Peyer's patch (tissue), 4 donors: ENCODE data around the gene HSP90AA1. TPM values are rescaled to one million over a fixed set of nuclear protein-coding genes. Genes with fewer than 3 reads are reported as not detected.

Source experiments
- DNase-seq, 3 donors: peaks; one replicate each; pipeline ENCODE4 v3.0.0-alpha.2; 2017 to 2019
- H3K27ac ChIP-seq, 4 donors: fragments of 200-600 bp; sonication (generic); one replicate each; pipeline ENCODE4 v1.5.1; 2016 to 2019
- H3K27me3 ChIP-seq, 2 donors: fragments of 200-600 bp; sonication (generic); one replicate each; pipeline ENCODE4 v1.5.1; 2019
- H3K36me3 ChIP-seq, 3 donors: fragments of 200-600 bp; sonication (generic); one replicate each; pipeline ENCODE4 v1.5.1; 2016 to 2019
- H3K4me1 ChIP-seq, 4 donors: fragments of 200-600 bp; sonication (generic); one replicate each; pipeline ENCODE4 v1.5.1; 2016 to 2019
- H3K4me3 ChIP-seq, 4 donors: fragments of 200-600 bp; sonication (generic); 1 replicate in 3 of 4; 2 replicates in 1 of 4; pipeline ENCODE4 v1.5.1; 2016 to 2019; ENCODE audit warnings: mild to moderate bottlenecking in 1 of 4
- H3K9me3 ChIP-seq, 4 donors: fragments of 200-600 bp; sonication (generic); one replicate each; pipeline ENCODE4 v1.5.1; 2016 to 2019; ENCODE audit warnings: mild to moderate bottlenecking in 1 of 4
- CTCF ChIP-seq, 6 experiments: fragments of 450-650 bp in 4 of 6; fragments of 200-600 bp in 2 of 6; sonication (generic) in 1 of 6; IDR thresholded peaks; one replicate each; pipeline ENCODE4 v1.5.1; 2017 to 2019; ENCODE audit warnings: antibody characterized with exemption in 6 of 6, mild to moderate bottlenecking in 3 of 6, moderate library complexity in 1 of 6
- POLR2A ChIP-seq, 2 donors: fragments of 450-650 bp; IDR thresholded peaks; one replicate each; pipeline ENCODE4 v1.5.1; 2017; ENCODE audit warnings: antibody characterized with exemption in 2 of 2, mild to moderate bottlenecking in 2 of 2, moderate library complexity in 2 of 2
- total RNA-seq, 4 donors: library from RNA; depleted of rRNA; stranded (reverse); fragments of >200 nt; gene quantifications; one replicate each; pipeline ENCODE4 v1.1.0, GENCODE V29; 2016

The HSP90AA1 gene
- total RNA-seq, 4 donors from 2014 or later: 141 to 550 (median 254) TPM

DNA sequence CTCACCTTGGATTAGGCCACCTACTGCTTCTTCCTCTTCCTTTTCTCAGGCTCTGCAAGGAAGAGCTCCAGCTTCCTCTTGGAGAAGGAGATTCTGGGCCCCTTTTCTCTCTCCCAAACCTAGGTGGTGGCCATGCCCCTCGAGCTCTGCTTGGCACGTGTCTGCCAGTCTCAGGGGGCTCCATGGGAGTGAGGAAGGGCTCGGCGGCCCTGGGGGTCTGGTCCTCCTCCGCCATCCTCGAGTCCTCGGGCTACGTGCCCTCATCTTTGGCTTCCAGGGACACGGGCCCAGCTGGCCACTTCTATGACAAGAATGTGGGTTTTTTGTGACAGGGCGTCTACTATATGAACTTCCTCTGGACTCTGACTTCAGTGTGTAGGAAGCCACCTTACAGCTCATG lies 34.3 kb downstream of the HSP90AA1 start:
- Histone ChIP-seq H3K27me3 (no peaks in the 10 kb centered on the region), H3K4me3 (no peak overlapping the region), H3K4me1 (no peaks in the 10 kb centered on the region), H3K36me3 (peaks cover 0 to 57% (median 0%) of the 10 kb centered on the region in 3 donors), H3K27ac (no peak overlapping the region), H3K9me3 (no peaks in the 10 kb centered on the region)
- no peak for DNase-seq
- TF ChIP-seq CTCF (IDR thresholded peaks at IDR 0.05) (no peak), POLR2A (IDR thresholded peaks at IDR 0.05) (no peak)

GRCh38 chr14:102050625-102051024 lies 36.2 kb downstream of the HSP90AA1 start:
- DNase-seq: no peak
- Histone ChIP-seq H3K4me3 (no peak overlapping the region), H3K27ac (no peak overlapping the region), H3K27me3 (no peaks in the 10 kb centered on the region), H3K36me3 (peaks cover 0 to 72% (median 0%) of the 10 kb centered on the region in 3 donors), H3K4me1 (no peaks in the 10 kb centered on the region), H3K9me3 (no peaks in the 10 kb centered on the region)
- TF ChIP-seq CTCF (IDR thresholded peaks at IDR 0.05): no peak
- no peak for TF ChIP-seq POLR2A (IDR thresholded peaks at IDR 0.05)

- H3K4me1 ChIP-seq: no peaks in the 10 kb centered on the region
- H3K27ac ChIP-seq: no peak overlapping the region
- H3K36me3 ChIP-seq: peaks cover 0 to 79% (median 0%) of the 10 kb centered on the region in 3 donors
- H3K4me3 ChIP-seq: no peak overlapping the region
- no peak for DNase-seq
- TF ChIP-seq POLR2A (IDR thresholded peaks at IDR 0.05): no peak
- TF ChIP-seq CTCF (IDR thresholded peaks at IDR 0.05): no peak
- no peaks in the 10 kb centered on the region for H3K9me3 ChIP-seq
- no peaks in the 10 kb centered on the region for H3K27me3 ChIP-seq
These were observed 36.8 kb downstream of the HSP90AA1 start for GRCh38 chr14:102050026-102050405.

GRCh38 chr14:102049258-102050025 lies 37.4 kb downstream of the HSP90AA1 start:
- no peak for DNase-seq
- Histone ChIP-seq H3K27ac (no peak overlapping the region), H3K4me1 (no peaks in the 10 kb centered on the region), H3K4me3 (no peak overlapping the region), H3K36me3 (peaks cover 0 to 84% (median 0%) of the 10 kb centered on the region in 3 donors), H3K9me3 (no peaks in the 10 kb centered on the region), H3K27me3 (no peaks in the 10 kb centered on the region)
- TF ChIP-seq CTCF (IDR thresholded peaks at IDR 0.05) (no peak), POLR2A (IDR thresholded peaks at IDR 0.05) (no peak)

GRCh38 chr14:102047808-102048540 lies 38.9 kb downstream of the HSP90AA1 start:
- Histone ChIP-seq H3K9me3 (no peaks in the 10 kb centered on the region), H3K27me3 (no peaks in the 10 kb centered on the region), H3K36me3 (peaks cover 0 to 96% (median 3%) of the 10 kb centered on the region in 3 donors), H3K27ac (no peak overlapping the region), H3K4me3 (no peak overlapping the region), H3K4me1 (no peaks in the 10 kb centered on the region)
- TF ChIP-seq POLR2A (IDR thresholded peaks at IDR 0.05) (no peak), CTCF (IDR thresholded peaks at IDR 0.05) (no peak)
- no peak for DNase-seq
